Calu3 (cell line): ENCODE data around the gene PSMB7. TPM values are rescaled to one million over a fixed set of nuclear protein-coding genes. Genes with fewer than 3 reads are reported as not detected.

Source experiments
- BruUV-seq: library from RNA; stranded (reverse); fragments of 400-500 nt; replicated peaks from 2 replicates; lab custom pipeline; 2021; lab: Mats Ljungman, UMichigan
- CTCF ChIA-PET: fragments of 300-600 bp; sonication (Branson Sonifier 250); formaldehyde crosslinking; loops from one replicate; lab custom pipeline; 2022; ENCODE audit warnings: antibody characterized with exemption; lab: Charles Lee
- DNase-seq: peaks from one replicate; pipeline ENCODE4 v3.0.0; 2022
- H3K27ac Mint-ChIP-seq: one replicate; pipeline ENCODE4 v1.8.0; 2022; ENCODE audit warnings: mixed read lengths; ENCODE audit not compliant: unreplicated experiment
- H3K27me3 Mint-ChIP-seq: one replicate; pipeline ENCODE4 v1.8.0; 2022; ENCODE audit warnings: mixed read lengths; ENCODE audit not compliant: unreplicated experiment
- H3K36me3 Mint-ChIP-seq: one replicate; pipeline ENCODE4 v1.8.0; 2022; ENCODE audit warnings: mild to moderate bottlenecking, moderate library complexity, mixed read lengths; ENCODE audit not compliant: insufficient read depth, unreplicated experiment
- H3K4me1 Mint-ChIP-seq: one replicate; pipeline ENCODE4 v1.8.0; 2022; ENCODE audit warnings: mild to moderate bottlenecking, low read depth, mixed read lengths; ENCODE audit not compliant: unreplicated experiment
- H3K4me3 Mint-ChIP-seq: one replicate; pipeline ENCODE4 v1.8.0; 2022; ENCODE audit warnings: mild to moderate bottlenecking, low read depth, moderate library complexity, mixed read lengths; ENCODE audit not compliant: unreplicated experiment
- H3K9me3 Mint-ChIP-seq: one replicate; pipeline ENCODE4 v1.8.0; 2022; ENCODE audit warnings: low read depth, mixed read lengths; ENCODE audit not compliant: unreplicated experiment
- CTCF ChIP-seq: fragments of 200-600 bp; IDR thresholded peaks from one replicate; pipeline ENCODE4 v1.8.0; 2022; ENCODE audit warnings: antibody characterized with exemption; ENCODE audit not compliant: unreplicated experiment
- intact Hi-C: fragments of 100-400 bp; cut with micrococcal nuclease; formaldehyde crosslinking; loops from one replicate; pipeline ENCODE4 v1.10.0; 2022; ENCODE audit not compliant: unreplicated experiment
- total RNA-seq: library from RNA; stranded (reverse); gene quantifications from 2 replicates; pipeline ENCODE4 v1.2.3, GENCODE V29; 2022

PSMB7 gene
- total RNA-seq, 1 experiment from 2014 or later, result 137 TPM

- H3K36me3 Mint-ChIP-seq, result peaks cover 63% of the 10 kb centered on the region
- no peaks in the 10 kb centered on the region for H3K9me3 Mint-ChIP-seq
- H3K4me3 Mint-ChIP-seq, result no peak overlapping the region
- H3K27ac Mint-ChIP-seq, result no peak overlapping the region
- CTCF ChIA-PET, result no interaction called here
- H3K4me1 Mint-ChIP-seq, result no peaks in the 10 kb centered on the region
- DNase-seq, result no peak
- no peak for TF ChIP-seq CTCF
- no peaks in the 10 kb centered on the region for H3K27me3 Mint-ChIP-seq
- BruUV-seq, result TSS peak; percentile 7
- intact Hi-C loops, result no loop called here
These were observed 63.4 kb downstream of the PSMB7 start for GRCh38 chr9:124351672-124352468.

- no peak overlapping the region for H3K27ac Mint-ChIP-seq
- no TSS peak for BruUV-seq
- no peaks in the 10 kb centered on the region for H3K27me3 Mint-ChIP-seq
- TF ChIP-seq CTCF, result no peak
- no peak overlapping the region for H3K4me3 Mint-ChIP-seq
- no peaks in the 10 kb centered on the region for H3K4me1 Mint-ChIP-seq
- H3K36me3 Mint-ChIP-seq, result peaks cover 56% of the 10 kb centered on the region
- CTCF ChIA-PET, result no interaction called here
- H3K9me3 Mint-ChIP-seq, result no peaks in the 10 kb centered on the region
- intact Hi-C loops, result no loop called here
- DNase-seq, result no peak
These were observed 64.6 kb downstream of the PSMB7 start for GRCh38 chr9:124350494-124351263.

- Mint-ChIP-seq H3K27me3 (no peaks in the 10 kb centered on the region), H3K27ac (no peak overlapping the region), H3K4me1 (no peaks in the 10 kb centered on the region), H3K36me3 (peaks cover 55% of the 10 kb centered on the region), H3K4me3 (no peak overlapping the region), H3K9me3 (no peaks in the 10 kb centered on the region)
- no peak for TF ChIP-seq CTCF
- intact Hi-C loops, result no loop called here
- BruUV-seq, result no TSS peak
- no peak for DNase-seq
- CTCF ChIA-PET, result no interaction called here
These were observed 65.4 kb downstream of the PSMB7 start for GRCh38 chr9:124349675-124350493.

- intact Hi-C loops, result no loop called here
- no peak for DNase-seq
- no peaks in the 10 kb centered on the region for H3K9me3 Mint-ChIP-seq
- no peak overlapping the region for H3K27ac Mint-ChIP-seq
- CTCF ChIA-PET, result no interaction called here
- H3K36me3 Mint-ChIP-seq, result peaks cover 57% of the 10 kb centered on the region
- no TSS peak for BruUV-seq
- no peaks in the 10 kb centered on the region for H3K27me3 Mint-ChIP-seq
- H3K4me1 Mint-ChIP-seq, result no peaks in the 10 kb centered on the region
- no peak for TF ChIP-seq CTCF
- no peak overlapping the region for H3K4me3 Mint-ChIP-seq
These were observed 66.0 kb downstream of the PSMB7 start for GRCh38 chr9:124349267-124349666.
